Stimulated activated CD4-positive, alpha-beta T cell treated with anti-CD3 and anti-CD28 coated beads, Interleukin-2, amount 100 ng/mL, for 48 hours (primary cell): ENCODE data around the gene TSC1.

Experiments
- DNase-seq, 2 donors: peaks; one replicate each; pipeline ENCODE4 v3.0.0-alpha.2; 2020

Gene TSC1

DNA sequence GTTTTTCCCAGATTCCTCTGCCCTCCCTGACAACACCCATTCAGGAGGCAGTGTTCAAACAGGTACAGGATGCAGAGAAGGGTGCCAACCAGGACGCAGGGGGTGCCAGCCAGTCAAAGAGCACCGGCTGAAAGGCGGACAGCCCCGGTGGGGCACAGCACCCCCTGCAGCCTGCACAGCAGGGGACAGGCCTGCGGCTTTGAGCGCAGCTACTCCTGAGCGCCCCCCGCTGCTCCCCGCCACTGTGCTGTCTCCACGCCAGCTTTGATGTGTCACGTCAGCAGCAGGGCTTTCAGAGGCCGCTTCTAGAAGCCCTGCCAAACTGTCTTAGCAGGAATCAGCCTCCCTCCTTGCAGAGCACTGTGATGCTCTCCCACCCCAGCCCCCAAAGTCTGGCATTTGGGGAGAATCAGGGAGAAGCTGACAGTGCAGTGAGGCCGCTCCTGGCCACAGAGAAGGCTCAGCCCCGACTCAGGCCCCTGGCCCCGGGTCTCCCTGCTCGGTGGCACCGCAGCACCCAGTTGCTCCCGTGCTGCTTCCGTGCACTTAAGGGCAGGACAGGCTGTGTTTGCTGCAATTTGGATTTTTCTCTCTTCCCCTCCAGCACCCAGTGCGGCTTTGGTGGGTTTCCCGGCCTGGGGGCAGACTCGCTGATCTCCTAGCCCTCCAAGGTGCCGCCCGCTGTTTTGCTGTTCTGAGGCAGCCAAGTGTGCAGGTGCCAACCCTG lies 86.6 kb downstream of the TSC1 start:
- no peak for DNase-seq

DNA sequence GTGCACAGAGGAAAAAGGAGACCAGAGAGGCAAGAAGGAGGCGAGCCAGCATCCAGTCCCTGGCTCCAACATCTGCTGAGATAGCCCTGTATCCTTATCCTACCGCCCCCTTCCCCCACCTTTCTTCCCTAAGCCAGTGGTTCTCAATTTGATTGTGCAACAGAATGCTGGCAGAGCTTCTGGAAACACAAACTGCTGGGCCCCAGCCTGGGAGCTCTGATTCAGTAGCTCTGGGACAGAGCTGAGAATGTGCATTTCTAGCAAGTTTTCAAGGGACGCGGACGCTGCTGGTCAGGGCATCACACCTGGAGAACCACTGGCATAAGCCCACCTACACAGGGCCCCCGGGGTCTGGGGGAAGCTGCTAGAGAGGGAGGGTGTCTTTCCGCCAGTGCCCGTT lies 87.4 kb downstream of the TSC1 start:
- no peak for DNase-seq

DNA sequence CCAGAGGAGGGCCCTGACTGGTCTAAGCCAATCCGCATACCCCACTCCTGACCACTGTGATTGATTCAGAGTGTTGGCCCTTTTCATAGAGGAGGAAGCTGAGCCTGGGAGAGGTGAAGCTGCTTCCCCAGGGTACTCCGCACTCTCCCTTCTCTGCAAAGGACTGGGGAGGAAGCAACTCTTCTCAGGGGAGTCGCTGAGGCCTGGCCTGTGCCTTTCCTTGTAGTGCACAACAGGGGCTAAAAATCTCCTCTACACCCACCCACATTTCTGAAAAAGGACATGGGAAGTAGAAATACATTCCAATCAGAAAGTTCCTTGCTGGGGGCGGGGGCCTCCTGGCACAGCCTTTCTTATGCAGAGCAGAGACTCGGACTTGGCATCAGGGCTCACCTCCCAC lies 88.5 kb downstream of the TSC1 start:
- no peak for DNase-seq

DNA sequence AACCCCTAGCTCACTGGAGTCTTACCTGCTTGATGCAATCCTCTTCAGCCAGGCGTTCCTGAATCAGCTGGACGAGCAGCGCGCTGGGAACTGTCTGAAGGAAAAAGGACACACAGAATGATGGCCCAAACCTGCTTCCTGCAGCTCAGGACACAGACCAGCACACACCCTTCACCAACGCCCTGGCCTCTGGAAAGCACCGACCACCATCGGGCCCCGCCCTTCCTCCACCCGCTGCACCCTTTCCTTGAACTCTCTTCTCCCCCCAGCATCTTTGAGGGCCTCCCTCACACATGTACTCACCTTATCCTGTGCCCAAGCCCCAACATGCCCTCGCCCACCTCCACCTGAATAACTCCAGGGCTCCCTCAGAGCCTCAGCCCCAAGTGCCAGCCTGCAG lies 89.6 kb downstream of the TSC1 start:
- DNase-seq = no peak

DNA sequence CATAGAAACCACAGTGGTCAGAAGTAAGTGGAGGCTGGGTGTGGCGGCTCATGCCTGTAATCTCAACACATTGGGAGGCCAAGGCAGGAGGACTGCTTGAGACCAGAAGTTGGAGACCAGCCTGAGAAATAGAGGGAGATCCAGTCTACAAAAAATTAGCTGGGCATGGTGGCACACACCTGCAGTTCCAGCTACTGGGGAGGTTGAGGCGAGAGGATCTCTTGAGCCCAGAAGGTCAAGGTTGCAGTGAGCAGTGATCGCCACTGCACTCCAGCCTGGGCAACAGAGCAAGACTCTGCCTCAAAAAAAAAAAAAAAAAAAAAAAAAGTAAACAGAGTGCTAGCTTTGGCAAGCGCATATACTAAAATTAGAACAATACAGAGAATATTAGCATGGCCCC lies 90.9 kb downstream of the TSC1 start:
- no peak for DNase-seq

DNA sequence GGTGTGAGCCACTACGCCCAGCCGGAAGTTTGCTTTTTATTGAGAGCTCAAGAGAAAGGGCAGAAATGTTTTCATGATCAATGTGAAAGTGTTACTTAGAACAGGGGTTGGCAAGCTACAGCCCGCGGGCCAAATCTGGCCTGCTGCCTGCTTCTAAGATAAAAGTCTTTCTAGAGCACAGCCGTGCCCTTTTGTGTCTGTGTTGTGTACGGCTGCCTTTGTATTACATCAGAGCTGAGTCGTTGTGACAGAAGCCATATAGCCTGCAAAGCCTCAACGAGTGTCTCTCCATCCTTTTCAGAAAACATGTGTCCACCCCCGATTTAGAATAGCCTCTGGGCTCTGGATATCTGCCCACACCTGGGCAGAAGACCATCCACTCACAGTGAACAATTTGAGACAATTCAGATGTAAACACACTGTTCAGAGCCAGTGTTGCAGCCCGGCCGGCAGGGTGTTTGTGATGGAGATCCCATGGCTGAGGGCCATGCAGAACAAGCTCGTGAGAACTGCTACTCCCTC lies 95.2 kb downstream of the TSC1 start:
- DNase-seq = peak in 1 of 2 donors; percentile 2

DNA sequence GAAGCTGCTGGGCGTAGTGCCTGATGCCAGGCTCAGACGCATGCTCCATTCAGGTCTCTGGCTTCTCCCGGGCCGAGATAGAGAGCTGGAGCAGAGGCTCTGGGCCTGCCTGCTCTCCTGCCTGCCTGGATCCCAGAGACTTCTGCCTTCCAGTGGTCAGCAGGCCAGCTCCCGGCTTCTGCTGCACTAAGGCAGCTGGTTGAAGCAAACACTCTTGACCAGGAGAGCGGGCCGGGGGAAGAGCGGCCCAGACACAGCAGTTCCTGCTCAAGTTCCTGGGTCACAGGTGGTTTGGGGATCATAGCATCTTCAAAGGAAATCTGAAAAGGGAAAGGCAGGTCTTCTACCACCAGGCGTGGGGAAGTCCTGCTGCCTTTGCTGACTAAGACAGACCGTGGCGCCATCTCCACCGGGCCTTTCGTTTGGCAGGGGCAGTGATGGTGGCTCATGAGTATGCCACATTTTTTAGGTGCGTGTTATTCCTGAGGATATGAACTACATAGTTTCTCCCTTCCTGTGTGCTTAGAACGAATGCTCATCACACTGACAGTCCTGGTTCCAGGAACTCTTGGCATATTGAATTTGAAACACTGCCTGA lies 97.4 kb downstream of the TSC1 start:
- no peak for DNase-seq

DNA sequence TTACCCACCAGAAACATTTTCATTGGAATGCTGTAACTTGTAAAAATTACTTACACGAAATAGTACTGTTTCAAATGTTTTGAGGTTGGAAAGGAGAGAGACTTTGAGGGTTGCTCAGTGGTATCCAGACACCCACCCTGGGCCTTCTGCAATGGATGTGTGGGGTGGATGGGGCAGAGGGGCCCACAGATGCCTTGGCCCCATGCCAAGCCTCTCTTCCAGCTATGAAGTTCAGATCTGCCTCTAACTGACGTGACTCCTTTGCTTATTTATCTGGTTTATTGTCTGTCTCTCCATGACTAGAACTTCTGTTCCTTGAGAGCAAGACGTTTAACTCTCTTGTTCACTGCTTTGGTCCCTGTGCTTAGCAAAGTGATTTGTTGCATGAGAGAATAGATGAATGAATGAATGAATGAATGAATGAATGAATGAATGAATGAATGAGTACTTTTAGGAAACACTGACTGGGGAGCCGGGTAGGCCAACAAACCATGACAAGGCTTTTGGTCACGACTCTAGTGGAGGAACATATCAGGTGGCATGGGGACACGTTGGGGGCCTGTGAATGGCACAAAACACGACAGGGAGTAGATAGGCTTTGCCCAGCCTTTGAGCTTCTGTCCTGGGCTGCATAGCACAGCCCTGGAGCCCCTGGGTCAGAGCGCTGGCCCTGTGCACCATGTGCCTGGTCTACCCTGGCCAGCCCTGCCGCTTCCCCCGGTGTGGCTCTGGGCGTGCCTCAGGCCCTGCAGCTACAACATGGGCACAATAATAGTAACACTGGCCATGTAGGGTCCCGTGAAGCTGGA lies 98.1 kb downstream of the TSC1 start:
- DNase-seq = no peak

DNA sequence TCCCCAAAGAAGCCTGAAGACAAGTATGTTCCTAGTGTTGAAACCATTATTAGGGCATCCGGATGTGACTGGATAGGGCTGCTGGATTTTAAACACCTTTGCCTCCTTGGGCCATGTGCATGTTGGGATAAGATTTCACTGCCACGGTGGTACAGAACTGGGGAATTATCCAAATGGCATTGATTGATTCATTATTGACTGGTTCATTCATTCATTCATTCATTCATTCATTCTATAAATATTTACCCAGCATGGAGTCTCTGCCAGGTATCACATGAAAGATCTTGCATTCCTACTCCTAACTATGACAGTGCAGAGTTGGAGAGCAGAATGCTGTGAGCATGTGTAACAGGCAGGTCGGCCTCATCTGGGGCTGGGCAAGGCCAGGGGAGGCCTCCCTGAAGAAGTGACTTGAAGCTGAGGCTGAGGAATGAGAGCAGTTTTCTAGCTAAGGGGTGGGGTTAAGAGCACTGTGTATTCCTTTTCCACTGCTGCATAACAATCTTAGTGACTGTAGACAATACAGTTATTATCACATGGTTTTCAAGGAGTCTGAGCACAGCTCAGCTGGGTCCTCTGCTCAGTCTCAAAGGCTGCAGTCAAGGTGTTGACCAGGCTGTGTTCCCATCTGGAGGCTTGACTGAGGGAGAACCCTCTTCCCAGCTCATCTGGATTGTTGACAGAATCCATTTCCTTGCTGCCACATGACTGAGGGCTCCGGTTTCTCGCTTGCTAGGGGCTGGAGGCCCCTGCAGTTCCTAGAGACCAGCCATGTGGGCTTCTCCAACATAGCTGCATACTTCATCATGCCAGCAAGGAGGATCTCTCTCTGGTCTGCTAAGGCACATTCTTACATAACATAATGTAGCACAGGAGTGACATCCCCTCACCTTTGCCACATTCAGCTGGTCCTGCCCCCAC lies 102.0 kb downstream of the TSC1 start:
- DNase-seq = no peak
